ENCODE data around the gene RPP25L.

The RPP25L gene

GRCh38 chr9:34637356-34638137, 25.6 kb upstream of the RPP25L start, which contains the start of gene SIGMAR1:
Gene SIGMAR1, minus strand, starts transcription at chr9:34637787. Its CDS starts 90 bp downstream, at chr9:34637697.
- DNase-seq = peak; percentile 96

DNA sequence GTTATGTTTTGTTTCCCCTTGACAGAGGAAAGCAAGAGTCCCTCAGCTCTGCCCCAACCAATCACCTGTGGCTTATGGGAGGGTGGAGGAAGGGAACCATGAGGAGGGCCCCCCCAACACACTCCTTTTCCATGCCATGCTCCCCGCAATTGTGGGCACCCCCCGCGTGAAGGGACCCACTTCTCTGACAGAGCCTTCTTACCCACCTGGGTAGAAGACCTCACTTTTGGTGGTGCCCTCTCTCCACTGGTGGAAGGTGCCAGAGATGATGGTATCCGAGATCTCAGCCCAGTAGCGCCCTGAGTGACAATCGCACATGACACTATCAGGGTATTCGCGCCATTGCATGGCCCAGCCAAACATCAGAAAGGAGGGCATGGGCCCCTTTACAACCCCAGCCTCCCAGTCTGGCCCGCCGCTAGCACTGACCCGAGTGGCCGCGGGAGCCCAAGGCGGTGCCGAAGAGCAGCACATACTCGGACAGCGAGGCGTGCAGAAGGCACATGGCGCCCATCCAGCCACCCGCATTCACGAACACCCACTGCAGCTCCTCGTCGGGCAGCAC, 25.0 kb upstream of the RPP25L start:
- peak; percentile 47 for DNase-seq

- DNase-seq = no peak
Observed at GRCh38 chr9:34635556-34635955, 23.7 kb upstream of the RPP25L start.

DNA sequence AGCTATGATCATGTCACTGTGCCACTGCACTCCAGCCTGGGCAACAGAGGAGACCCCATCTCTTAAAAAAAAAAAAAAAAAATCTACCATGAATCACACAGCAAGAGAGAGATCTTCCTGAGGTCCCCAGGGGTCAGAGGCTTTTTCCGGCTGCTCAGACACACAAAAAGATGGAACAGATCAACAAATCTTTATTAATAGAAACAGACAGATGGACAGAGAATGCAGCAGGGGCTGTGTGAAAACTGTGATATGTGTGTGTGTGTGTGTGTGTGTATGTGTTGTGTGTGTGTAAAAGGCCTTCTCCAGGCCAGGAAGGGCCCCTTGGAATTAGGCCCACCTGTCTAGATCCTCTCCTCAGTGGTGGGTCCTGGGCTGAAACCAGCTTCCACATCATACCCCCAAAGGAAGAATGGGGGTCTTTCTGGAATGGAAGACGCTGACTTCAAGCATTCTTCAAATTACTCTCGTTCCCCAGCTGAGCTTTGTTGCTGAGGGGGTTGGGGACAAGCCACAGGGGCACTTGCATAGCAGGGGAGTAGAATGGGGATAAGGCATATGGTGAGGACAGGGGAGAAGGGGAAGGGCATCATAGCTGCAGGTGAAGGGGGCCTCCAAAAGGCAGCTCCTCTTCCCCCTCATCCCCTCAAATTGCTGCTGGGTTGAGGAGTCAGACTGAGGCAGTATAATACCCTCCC, 22.8 kb upstream of the RPP25L start:
- no peak for DNase-seq

DNA sequence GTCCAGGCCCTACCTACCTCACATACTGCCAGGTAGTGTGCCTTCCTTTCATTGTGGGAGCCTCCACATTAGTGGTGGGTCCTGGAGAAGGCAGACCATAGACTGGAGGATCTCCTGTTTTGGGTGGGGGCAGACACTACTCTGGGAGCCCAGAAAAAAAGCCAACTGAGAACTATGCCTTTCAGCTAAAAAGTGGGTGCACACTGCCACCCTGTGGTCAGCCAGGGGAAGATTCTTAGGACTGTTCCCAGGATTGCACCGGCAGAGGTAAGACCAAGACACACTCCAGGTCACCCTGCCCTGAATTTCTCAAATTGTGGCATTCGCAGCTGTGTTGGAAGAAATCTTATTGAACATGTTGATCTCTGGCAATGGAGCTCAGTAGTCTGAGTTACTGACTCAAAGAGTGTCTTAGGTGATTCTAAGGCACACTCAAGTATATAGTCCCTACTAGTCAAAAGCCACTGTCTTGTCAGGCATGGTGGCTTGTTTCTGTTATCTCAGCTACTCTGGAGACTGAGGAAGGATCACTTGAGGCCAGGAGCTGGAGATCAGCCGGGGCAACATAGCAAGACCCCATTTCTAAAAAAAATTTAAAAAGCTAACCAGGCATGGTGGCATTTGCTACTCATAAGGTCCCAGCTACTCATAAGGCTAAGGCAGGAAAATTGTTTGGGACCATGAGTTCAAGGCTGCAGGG, 22.1 kb upstream of the RPP25L start:
- DNase-seq = peak; percentile 83

GRCh38 chr9:34633166-34633565, 21.3 kb upstream of the RPP25L start:
- no peak for DNase-seq

DNA sequence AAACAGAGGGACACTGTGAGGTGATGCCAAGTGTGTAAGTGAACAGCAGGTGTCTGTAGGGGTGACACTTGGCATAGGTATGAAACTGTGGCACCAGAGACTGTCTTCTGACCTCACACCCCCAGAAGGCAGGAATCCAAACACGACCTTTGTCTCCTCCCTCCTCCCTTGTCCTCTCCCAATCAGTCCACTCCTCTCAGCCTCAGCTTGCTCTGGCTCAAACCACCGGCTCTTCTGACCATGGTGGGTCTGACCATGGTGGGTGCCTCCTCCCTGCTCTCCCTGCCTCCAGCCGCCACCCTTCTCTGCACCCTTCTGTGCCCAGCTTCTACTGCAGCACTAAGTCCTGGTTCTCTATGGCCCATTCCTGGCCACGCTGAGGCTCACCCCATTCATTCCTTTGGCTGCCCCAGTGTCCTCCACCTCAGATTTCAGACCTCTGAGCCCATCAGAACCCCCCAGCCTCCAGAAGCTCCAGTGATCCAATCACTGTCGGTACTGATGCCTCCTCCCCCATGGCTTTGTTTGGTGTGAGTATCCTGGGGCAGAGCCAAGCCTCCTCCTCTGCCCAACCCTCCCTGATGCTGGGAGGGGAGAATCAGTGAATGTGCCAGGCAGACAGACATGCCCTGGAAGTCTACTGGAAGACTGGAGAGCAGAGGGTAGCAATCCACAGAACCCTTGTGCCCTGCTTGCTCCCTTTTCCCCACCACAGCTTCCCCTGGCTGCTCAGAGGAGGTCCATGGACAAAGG, 18.7 kb upstream of the RPP25L start:
- no peak for DNase-seq

DNA sequence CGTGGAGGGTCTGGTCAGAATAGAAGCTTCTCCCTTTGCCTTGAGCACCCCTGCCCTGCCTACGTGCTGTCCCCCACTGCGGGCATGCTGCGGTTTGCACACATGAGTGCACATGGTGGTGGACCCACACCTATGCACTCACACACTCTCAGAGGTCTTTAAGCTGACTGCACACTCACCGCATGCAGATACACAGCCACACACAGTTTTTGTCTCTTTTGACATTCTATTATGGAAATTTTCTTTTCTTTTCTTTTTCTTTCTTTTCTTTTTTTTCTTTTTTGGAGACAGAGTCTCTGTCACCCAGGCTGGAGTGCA, 17.6 kb upstream of the RPP25L start:
- DNase-seq = no peak

DNA sequence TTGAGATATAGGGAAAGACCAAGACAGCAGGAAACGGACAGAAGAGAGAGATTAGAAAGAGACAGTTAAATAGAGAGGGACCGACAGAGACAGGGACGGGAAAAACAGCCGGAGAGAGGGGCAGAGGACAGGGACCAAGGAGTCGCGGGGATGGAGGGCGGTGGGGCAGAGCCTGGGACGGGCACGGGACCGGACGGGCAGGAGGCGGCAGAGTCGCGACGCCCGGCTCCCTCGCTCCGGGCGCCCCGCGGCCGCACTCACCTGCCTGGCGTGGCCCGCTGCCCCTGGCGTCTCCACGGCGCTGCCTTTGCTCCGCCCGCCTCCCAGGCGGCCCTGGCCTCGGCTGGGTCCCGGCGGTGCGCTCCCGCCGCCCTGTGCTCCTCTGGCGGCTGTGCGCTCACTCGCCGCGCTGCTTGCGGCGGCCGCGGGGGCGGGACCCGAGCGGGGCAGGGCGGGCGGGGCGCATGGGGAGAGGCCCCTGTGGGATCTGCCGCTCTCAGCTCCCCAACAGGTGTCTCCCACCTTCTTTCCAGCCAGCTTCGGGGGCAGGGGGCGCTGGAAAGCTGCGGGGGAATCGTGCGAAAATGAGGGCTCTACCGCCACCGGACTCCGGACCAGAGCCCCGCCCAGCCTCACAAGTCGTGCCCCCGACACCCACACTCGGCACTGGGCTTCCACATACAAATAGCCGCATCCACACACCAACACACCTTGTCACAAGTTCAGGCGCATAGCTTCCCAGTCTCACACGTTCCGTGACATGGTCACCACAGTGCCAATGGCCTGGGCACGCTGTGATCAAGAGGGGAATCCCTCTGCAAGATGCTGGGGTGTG, 17.0 kb upstream of the RPP25L start, which contains the start of gene ARID3C:
Gene ARID3C (minus strand): TSS at position 411 of the 835 bp plus-strand sequence. CDS start 1,052 bp downstream, outside the sequence.
- peak; percentile 30 for DNase-seq

- DNase-seq = no peak
Observed at GRCh38 chr9:34627716-34628655, 16.1 kb upstream of the RPP25L start.

GRCh38 chr9:34625186-34625486, 13.2 kb upstream of the RPP25L start:
- no peak for DNase-seq

GRCh38 chr9:34624475-34625185, 12.7 kb upstream of the RPP25L start:
- no peak for DNase-seq

DNA sequence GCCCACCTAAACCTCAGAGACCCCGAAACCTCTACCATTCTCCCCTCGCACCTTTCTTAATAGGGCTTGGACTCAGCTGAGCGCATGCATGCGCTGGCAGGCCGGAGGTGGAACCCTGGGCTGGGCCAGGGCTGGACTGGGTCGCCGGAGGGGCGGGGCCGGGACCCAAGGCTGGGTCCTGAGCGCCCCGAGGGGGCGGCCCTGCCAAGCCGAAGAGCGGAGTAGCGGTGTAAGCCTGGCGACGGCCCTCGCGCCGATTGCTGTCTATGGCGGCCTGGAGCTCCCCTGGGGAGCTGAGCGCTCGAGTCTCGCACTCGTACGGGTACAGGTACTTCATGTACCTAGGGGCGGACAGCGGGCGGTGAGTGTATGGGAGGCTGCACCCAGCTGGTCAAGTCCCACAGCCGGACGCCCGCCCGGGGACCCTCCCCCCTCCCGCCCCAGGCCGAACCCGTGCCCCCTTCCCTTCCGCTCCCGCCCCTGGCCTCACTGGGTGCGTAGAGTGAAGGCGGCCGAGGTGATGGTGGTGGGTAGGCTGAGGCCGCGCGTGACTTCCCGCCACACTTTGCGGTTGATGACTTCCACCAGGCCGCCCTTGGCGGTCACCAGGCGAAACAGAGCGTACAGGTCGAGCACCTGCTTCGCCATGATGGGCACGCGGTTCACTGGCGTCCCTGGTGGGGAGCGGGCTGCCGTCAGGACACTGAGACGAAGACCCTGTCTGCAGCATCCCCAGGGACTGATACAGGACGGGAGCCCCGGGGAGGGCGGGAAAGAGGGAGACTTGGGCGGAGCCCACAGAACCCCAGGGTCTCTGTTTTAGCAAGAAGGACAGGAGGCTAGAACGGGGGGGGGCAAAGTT, 11.7 kb upstream of the RPP25L start:
- DNase-seq = no peak

DNA sequence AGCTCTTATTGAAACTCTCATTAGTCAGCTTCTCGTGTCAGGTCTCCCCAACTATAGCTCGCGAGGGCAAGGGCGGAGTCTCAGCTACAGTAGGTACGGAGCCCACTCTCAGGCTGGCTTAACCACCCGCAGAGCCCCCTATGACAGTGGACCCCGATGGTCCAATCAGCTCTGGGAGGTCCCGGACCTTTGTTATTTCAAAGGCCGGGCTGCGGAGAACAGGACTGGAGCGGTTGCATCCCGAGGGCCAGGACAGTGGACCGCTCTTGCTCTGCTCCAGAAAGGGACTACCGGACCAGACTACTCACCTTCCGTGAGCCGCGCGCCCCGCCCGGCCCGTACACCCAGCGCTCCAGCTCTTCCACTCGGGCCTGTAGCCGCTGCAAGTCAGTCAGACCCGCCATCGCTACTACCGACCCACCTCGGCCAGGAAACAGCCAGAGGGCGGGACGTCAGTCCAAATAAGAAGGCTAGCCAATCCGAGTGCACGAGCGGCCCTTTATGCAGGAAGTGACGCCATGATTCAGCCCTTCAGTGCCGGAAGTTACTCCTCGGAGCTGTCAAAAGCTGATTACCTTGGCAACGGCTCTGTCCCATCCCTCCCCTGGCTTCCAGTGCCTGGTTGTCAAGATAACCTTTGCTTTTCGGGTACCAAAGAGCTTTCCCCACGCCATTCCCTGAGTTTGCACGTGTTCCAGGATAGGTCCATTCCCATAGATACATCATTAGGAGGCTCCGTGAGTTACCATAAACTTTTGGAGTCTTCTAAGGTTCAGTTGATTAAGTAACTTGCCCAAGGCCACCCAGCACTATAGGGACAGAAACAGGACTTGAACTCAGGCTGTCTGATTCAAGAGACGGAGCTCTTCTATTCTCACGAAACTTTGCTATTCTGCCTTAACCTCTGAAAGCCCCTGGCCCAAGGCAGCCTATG, 8.4 kb upstream of the RPP25L start, which contains the start of gene DCTN3:
Gene DCTN3 (minus strand): TSS at position 435 of the 934 bp plus-strand sequence. CDS start 31 bp downstream, at position 404.
- peak; percentile 96 for DNase-seq

DNA sequence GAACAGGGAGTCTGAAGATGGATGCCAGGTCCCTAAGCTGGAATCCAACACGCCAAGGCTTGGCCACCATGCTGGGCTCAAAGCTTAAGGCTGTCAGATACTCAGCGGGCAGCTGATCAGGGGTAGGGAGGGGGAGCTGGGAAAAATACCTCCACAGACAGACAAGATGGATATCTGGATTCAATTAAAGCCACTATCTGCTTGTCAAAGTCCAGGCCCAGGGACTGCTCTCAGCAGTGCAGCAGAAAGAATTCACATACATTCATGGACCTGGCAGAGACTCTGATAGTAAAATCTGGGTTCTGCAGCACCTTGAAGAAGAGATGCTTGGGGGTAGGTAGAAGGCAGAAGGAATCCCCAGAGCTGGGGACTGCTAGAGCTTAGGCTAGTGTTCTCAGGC, 3.2 kb upstream of the RPP25L start:
- no peak for DNase-seq

DNA sequence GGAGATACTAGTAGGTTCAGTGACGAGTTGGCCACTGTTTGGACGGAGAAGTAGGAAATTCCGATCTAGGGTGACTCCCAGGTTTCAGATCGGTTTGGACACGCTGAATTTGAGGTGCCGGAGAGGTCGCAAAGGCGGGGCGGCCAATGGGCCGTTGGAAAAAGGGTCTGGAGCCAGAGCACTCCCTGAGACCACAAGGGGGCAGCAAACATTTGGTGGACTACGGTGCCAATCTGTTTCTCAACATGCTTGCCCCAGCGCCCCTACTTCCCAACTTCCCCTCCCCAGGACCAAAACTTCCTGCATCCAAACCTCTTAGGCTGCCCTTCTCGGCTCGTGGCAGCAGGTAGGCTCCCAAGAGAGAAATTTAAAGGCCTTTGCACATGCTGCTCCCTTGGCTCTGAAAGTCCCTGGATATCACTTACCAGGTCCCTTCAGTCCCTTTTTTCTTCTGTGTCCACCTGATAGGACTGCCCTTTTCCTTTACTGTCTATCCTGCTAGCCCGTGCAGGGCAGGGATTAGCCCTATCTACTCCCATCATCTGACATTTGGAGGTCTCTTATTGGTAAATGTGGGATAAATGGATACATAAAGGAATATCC, 992 bp upstream of the RPP25L start:
- DNase-seq = peak; percentile 84

- no peak for DNase-seq
Observed at GRCh38 chr9:34611251-34611810, 566 bp downstream of the RPP25L start.
